ENCODE measurements around the gene CRYBB2. TPM values are rescaled to one million over a fixed set of nuclear protein-coding genes. Genes with fewer than 3 reads are reported as not detected.

The CRYBB2 gene
- total RNA-seq, 4 donors from 2014 or later: 1.5 TPM; not detected in 3

- no peak overlapping the region for H3K4me3 ChIP-seq (ENCODE audit: low read depth, poor library complexity, severe bottlenecking)
- DNase-seq (ENCODE audit: low spot score in 2 of 2): no peak
- intact Hi-C loops (cut with DNase I; ENCODE audit: low total_unique reads): no loop called here
- 74 to 76% methylated on average over 10 of the region's 10 CpGs for WGBS, 2 donors
- TF ChIP-seq CTCF (IDR thresholded peaks at IDR 0.05) (no peak), POLR2A (IDR thresholded peaks at IDR 0.05) (no peak)
Observed at GRCh38 chr22:25182131-25183110, 37.0 kb upstream of the CRYBB2 start.

- WGBS, 2 donors: 87 to 89% methylated on average over 12 of the region's 12 CpGs
- H3K4me3 ChIP-seq (ENCODE audit: low read depth, poor library complexity, severe bottlenecking): no peak overlapping the region
- DNase-seq (ENCODE audit: low spot score in 2 of 2): no peak
- no peak for TF ChIP-seq POLR2A (IDR thresholded peaks at IDR 0.05)
- no peak for TF ChIP-seq CTCF (IDR thresholded peaks at IDR 0.05)
- intact Hi-C loops (cut with DNase I; ENCODE audit: low total_unique reads): no loop called here
Observed at GRCh38 chr22:25183949-25184619, 35.4 kb upstream of the CRYBB2 start.

- no peak for DNase-seq (ENCODE audit: low spot score in 2 of 2)
- H3K4me3 ChIP-seq (ENCODE audit: low read depth, poor library complexity, severe bottlenecking): no peak overlapping the region
- intact Hi-C loops (cut with DNase I; ENCODE audit: low total_unique reads): no loop called here
- WGBS, 2 donors: 90 to 93% methylated on average over 3 of the region's 3 CpGs
- TF ChIP-seq POLR2A (IDR thresholded peaks at IDR 0.05) (no peak), CTCF (IDR thresholded peaks at IDR 0.05) (no peak)
Observed at GRCh38 chr22:25186140-25186539, 33.3 kb upstream of the CRYBB2 start.

- intact Hi-C loops (cut with DNase I; ENCODE audit: low total_unique reads): no loop called here
- 83 to 84% methylated on average over 6 of the region's 6 CpGs for WGBS, 2 donors
- no peak overlapping the region for H3K4me3 ChIP-seq (ENCODE audit: low read depth, poor library complexity, severe bottlenecking)
- TF ChIP-seq CTCF (IDR thresholded peaks at IDR 0.05): no peak
- TF ChIP-seq POLR2A (IDR thresholded peaks at IDR 0.05): no peak
- DNase-seq (ENCODE audit: low spot score in 2 of 2): no peak
Observed at GRCh38 chr22:25187469-25187868, 32.0 kb upstream of the CRYBB2 start.

GRCh38 chr22:25192406-25192805 is 27.0 kb upstream of the CRYBB2 start:
- TF ChIP-seq POLR2A (IDR thresholded peaks at IDR 0.05) (no peak), CTCF (IDR thresholded peaks at IDR 0.05) (no peak)
- DNase-seq (ENCODE audit: low spot score in 2 of 2): no peak
- H3K4me3 ChIP-seq (ENCODE audit: low read depth, poor library complexity, severe bottlenecking): no peak overlapping the region
- 82% methylated on average over 12 of the region's 12 CpGs for WGBS, 2 donors
- intact Hi-C loops (cut with DNase I; ENCODE audit: low total_unique reads): no loop called here

Measured in lower leg skin (tissue), 4 donors.